ENCODE data around the gene AUTS2.
"Not testable (repeated sequence)": the region's sequence is repeated elsewhere in the genome, so short reads cannot be mapped to it uniquely, and the experiment has no call there.

The AUTS2 gene

GRCh38 chr7:70233776-70234175 lies 635.5 kb downstream of the AUTS2 start:
- no peak for DNase-seq

GRCh38 chr7:70237256-70237655 lies 639.0 kb downstream of the AUTS2 start:
- DNase-seq, result no peak

GRCh38 chr7:70237831-70238575 lies 639.7 kb downstream of the AUTS2 start:
- DNase-seq, result no peak

- no peak for DNase-seq
Observed at GRCh38 chr7:70239918-70240317, 641.6 kb downstream of the AUTS2 start.

- DNase-seq, result no peak
Observed at GRCh38 chr7:70240873-70241272, 642.6 kb downstream of the AUTS2 start.

- DNase-seq, result no peak
Observed at GRCh38 chr7:70241536-70242175, 643.4 kb downstream of the AUTS2 start.

GRCh38 chr7:70242826-70243225 lies 644.6 kb downstream of the AUTS2 start:
- DNase-seq, result no peak

GRCh38 chr7:70243443-70243842 lies 645.2 kb downstream of the AUTS2 start:
- no peak for DNase-seq

- no peak for DNase-seq
Observed at GRCh38 chr7:70257921-70258320, 659.6 kb downstream of the AUTS2 start.

GRCh38 chr7:70259502-70259901 lies 661.2 kb downstream of the AUTS2 start:
- DNase-seq, result no peak

GRCh38 chr7:70263471-70264255 lies 665.4 kb downstream of the AUTS2 start:
- DNase-seq, result no peak

- DNase-seq, result no peak
Observed at GRCh38 chr7:70266186-70266585, 667.9 kb downstream of the AUTS2 start.

- DNase-seq, result no peak
Observed at GRCh38 chr7:70267381-70268120, 669.3 kb downstream of the AUTS2 start.

- no peak for DNase-seq
Observed at GRCh38 chr7:70268179-70268578, 669.9 kb downstream of the AUTS2 start.

- DNase-seq, result no peak
Observed at GRCh38 chr7:70270149-70270548, 671.9 kb downstream of the AUTS2 start.

GRCh38 chr7:70271617-70272081 lies 673.4 kb downstream of the AUTS2 start:
- no peak for DNase-seq

- DNase-seq, result not testable (repeated sequence)
Observed at GRCh38 chr7:70275570-70275969, 677.3 kb downstream of the AUTS2 start.

GRCh38 chr7:70285187-70285586 lies 686.9 kb downstream of the AUTS2 start:
- DNase-seq, result no peak

- no peak for DNase-seq
Observed at GRCh38 chr7:70285854-70286253, 687.6 kb downstream of the AUTS2 start.

- no peak for DNase-seq
Observed at GRCh38 chr7:70288781-70289456, 690.6 kb downstream of the AUTS2 start.

- no peak for DNase-seq
Observed at GRCh38 chr7:70292716-70293115, 694.4 kb downstream of the AUTS2 start.

- DNase-seq, result no peak
Observed at GRCh38 chr7:70294211-70294911, 696.1 kb downstream of the AUTS2 start.

All from hematopoietic multipotent progenitor cell treated with erythropoietin and hydrocortisone succinate and interleukin-3 and kit ligand, for 6 days (in vitro differentiated cells).